ENCODE data around the gene PCED1B. TPM values are rescaled to one million over a fixed set of nuclear protein-coding genes. Genes with fewer than 3 reads are reported as not detected.
A peak's percentile ranks its signal among the peaks of the same experiment; 100 is the strongest.

Gene PCED1B
- total and polyA plus RNA-seq, 2 donors (not counting 1 experiment from before 2014, with no cell fraction given), result 0.33 to 0.83 TPM

DNA sequence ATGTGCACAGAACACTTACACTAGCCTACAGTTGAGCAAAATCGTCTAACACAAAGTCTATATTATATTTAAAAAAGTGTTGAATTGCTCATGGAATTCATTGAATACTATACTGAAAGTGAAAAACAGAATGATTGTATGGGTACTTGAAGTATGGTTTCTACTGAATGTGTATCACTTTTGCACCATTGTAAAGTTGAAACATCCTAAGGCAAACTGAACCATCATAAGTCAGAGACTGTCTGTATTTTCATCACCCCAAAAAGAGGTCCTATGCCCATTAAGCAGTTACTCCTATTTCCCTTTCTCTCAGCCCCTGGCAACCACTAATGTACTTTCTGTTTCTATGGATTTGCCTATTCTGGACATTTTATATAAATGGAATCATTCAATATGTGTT lies 4.8 kb downstream of the PCED1B start:
- Histone ChIP-seq H3K4me1 (ENCODE audit: control insufficient read depth, extremely low read depth, insufficient read depth, low read length) (peaks cover 24% of the 10 kb centered on the region), H3K9ac (ENCODE audit: insufficient read depth, low read length) (no peak overlapping the region), H3K9me3 (ENCODE audit: control insufficient read depth, insufficient read depth, low read depth, low read length) (no peaks in the 10 kb centered on the region), H3K27me3 (ENCODE audit: control insufficient read depth, insufficient read depth, low read length) (no peaks in the 10 kb centered on the region), H3K4me2 (ENCODE audit: extremely low read depth, insufficient read depth, low read length) (no peak overlapping the region), H3K4me3 (replicated peaks in 1 of 4; ENCODE audit: control extremely low read depth in 1 of 4, insufficient read depth in 1 of 4, low read depth in 3 of 4, low read length in 4 of 4) (no peak overlapping the region), H3K36me3 (ENCODE audit: control insufficient read depth, insufficient read depth, low read length) (no peaks in the 10 kb centered on the region), H4K20me1 (ENCODE audit: control insufficient read depth, extremely low read depth, insufficient read depth, low read length) (no peaks in the 10 kb centered on the region), H3K79me2 (ENCODE audit: control insufficient read depth, insufficient read depth, low read length) (no peaks in the 10 kb centered on the region), H2AFZ (ENCODE audit: low read length) (no peak overlapping the region), H3K27ac (ENCODE audit: insufficient read depth, low read length) (no peak overlapping the region)
- no peak for TF ChIP-seq EZH2 (IDR thresholded peaks at IDR 0.05; ENCODE audit: low read length, missing control alignments)
- TF ChIP-seq, protein P1, sequence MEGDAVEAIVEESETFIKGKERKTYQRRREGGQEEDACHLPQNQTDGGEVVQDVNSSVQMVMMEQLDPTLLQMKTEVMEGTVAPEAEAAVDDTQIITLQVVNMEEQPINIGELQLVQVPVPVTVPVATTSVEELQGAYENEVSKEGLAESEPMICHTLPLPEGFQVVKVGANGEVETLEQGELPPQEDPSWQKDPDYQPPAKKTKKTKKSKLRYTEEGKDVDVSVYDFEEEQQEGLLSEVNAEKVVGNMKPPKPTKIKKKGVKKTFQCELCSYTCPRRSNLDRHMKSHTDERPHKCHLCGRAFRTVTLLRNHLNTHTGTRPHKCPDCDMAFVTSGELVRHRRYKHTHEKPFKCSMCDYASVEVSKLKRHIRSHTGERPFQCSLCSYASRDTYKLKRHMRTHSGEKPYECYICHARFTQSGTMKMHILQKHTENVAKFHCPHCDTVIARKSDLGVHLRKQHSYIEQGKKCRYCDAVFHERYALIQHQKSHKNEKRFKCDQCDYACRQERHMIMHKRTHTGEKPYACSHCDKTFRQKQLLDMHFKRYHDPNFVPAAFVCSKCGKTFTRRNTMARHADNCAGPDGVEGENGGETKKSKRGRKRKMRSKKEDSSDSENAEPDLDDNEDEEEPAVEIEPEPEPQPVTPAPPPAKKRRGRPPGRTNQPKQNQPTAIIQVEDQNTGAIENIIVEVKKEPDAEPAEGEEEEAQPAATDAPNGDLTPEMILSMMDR (conservative IDR thresholded peaks at IDR 0.05 in 1 of 2, IDR thresholded peaks at IDR 0.05 in 1 of 2; ENCODE audit: low read depth in 1 of 2, low read length in 2 of 2), result no peak
- DNase-seq (ENCODE audit: low read depth in 2 of 2), result no peak

DNA sequence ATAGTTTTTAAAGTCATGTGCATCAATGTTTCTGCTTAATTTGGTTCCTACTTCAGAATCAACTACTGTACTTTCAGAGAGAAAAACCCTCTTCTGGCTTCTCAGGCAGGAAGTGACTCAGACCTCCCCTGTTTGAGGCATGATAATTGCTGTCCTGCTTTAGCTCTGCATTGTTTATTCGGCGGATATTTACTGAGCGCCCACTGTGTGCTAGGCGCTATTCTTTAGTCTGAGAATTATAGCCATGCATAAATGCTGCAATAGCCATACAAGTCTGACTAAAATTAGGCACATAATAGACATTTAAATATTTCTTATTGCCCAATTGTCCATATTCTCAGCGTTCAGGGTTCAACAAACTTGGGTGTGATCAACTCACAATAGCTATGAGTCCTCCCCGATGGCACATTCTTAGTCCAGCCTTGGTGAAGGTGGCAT lies 6.4 kb downstream of the PCED1B start:
- DNase-seq (ENCODE audit: low read depth in 2 of 2), result peak; percentile 39 to 86
- Histone ChIP-seq H3K79me2 (ENCODE audit: control insufficient read depth, insufficient read depth, low read length) (no peaks in the 10 kb centered on the region), H3K4me3 (replicated peaks in 1 of 4; ENCODE audit: control extremely low read depth in 1 of 4, insufficient read depth in 1 of 4, low read depth in 3 of 4, low read length in 4 of 4) (no peak overlapping the region), H3K27me3 (ENCODE audit: control insufficient read depth, insufficient read depth, low read length) (no peaks in the 10 kb centered on the region), H3K9ac (ENCODE audit: insufficient read depth, low read length) (no peak overlapping the region), H3K36me3 (ENCODE audit: control insufficient read depth, insufficient read depth, low read length) (no peaks in the 10 kb centered on the region), H2AFZ (ENCODE audit: low read length) (no peak overlapping the region), H3K27ac (ENCODE audit: insufficient read depth, low read length) (no peak overlapping the region), H4K20me1 (ENCODE audit: control insufficient read depth, extremely low read depth, insufficient read depth, low read length) (no peaks in the 10 kb centered on the region), H3K4me1 (ENCODE audit: control insufficient read depth, extremely low read depth, insufficient read depth, low read length) (peaks cover 22% of the 10 kb centered on the region), H3K4me2 (ENCODE audit: extremely low read depth, insufficient read depth, low read length) (no peak overlapping the region), H3K9me3 (ENCODE audit: control insufficient read depth, insufficient read depth, low read depth, low read length) (no peaks in the 10 kb centered on the region)
- TF ChIP-seq EZH2 (IDR thresholded peaks at IDR 0.05; ENCODE audit: low read length, missing control alignments), result no peak
- TF ChIP-seq, protein P1 (conservative IDR thresholded peaks at IDR 0.05 in 1 of 2, IDR thresholded peaks at IDR 0.05 in 1 of 2; ENCODE audit: low read depth in 1 of 2, low read length in 2 of 2), result no peak

DNA sequence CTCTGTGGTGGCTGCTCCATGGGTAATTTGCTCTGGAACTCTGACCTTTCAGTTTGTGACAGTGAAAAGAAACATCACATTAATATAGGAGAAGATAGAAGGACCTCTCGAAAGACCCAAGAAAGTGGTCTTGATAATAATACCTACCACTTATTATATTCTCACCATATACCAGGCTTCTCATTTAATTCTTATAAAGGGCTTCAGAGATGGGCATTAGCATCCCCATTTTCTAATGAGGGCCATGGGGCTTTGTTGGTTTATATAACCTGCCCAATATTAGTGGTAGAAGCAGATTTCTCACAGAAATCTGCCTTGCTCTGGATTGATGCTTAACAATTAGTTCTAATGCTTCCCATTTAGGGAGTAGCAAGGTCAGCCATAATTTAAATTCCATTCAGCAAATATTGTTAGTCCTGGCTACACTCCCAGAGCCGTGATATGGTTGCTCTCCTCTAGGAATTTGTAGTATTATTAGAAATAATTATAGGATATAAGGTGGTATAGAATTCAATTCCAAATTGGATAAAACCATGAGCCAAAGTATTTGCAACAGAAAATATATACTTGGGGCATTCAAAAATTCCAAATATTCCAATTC lies 7.8 kb downstream of the PCED1B start:
- Histone ChIP-seq H3K36me3 (ENCODE audit: control insufficient read depth, insufficient read depth, low read length) (no peaks in the 10 kb centered on the region), H3K27me3 (ENCODE audit: control insufficient read depth, insufficient read depth, low read length) (no peaks in the 10 kb centered on the region), H3K9me3 (ENCODE audit: control insufficient read depth, insufficient read depth, low read depth, low read length) (no peaks in the 10 kb centered on the region), H3K79me2 (ENCODE audit: control insufficient read depth, insufficient read depth, low read length) (no peaks in the 10 kb centered on the region), H2AFZ (ENCODE audit: low read length) (no peak overlapping the region), H3K4me3 (replicated peaks in 1 of 4; ENCODE audit: control extremely low read depth in 1 of 4, insufficient read depth in 1 of 4, low read depth in 3 of 4, low read length in 4 of 4) (no peak overlapping the region), H4K20me1 (ENCODE audit: control insufficient read depth, extremely low read depth, insufficient read depth, low read length) (no peaks in the 10 kb centered on the region), H3K9ac (ENCODE audit: insufficient read depth, low read length) (no peak overlapping the region), H3K4me2 (ENCODE audit: extremely low read depth, insufficient read depth, low read length) (peak overlapping the region; percentile 13), H3K27ac (ENCODE audit: insufficient read depth, low read length) (no peak overlapping the region), H3K4me1 (ENCODE audit: control insufficient read depth, extremely low read depth, insufficient read depth, low read length) (peaks cover 22% of the 10 kb centered on the region)
- TF ChIP-seq, protein P1 (conservative IDR thresholded peaks at IDR 0.05 in 1 of 2, IDR thresholded peaks at IDR 0.05 in 1 of 2; ENCODE audit: low read depth in 1 of 2, low read length in 2 of 2), result no peak
- TF ChIP-seq EZH2 (IDR thresholded peaks at IDR 0.05; ENCODE audit: low read length, missing control alignments), result no peak
- DNase-seq (ENCODE audit: low read depth in 2 of 2), result peak in 1 of 2 donors; percentile 73

Measured in fibroblast of lung (primary cell).